Tibial nerve (tissue), 4 donors: ENCODE results near the gene SNX24. TPM values are rescaled to one million over a fixed set of nuclear protein-coding genes. Genes with fewer than 3 reads are reported as not detected.

ENCODE experiments used
- DNase-seq, 2 donors: peaks; one replicate each; pipeline ENCODE4 v3.0.0-alpha.2; 2019; ENCODE audit warnings: low spot score in 2 of 2
- H3K27ac ChIP-seq, 4 donors: fragments of 200-600 bp; sonication (generic) in 3 of 4; one replicate each; pipeline ENCODE4 v1.5.1; 2017 to 2019; ENCODE audit warnings: mild to moderate bottlenecking in 1 of 4
- H3K27me3 ChIP-seq, 2 donors: fragments of 200-600 bp; sonication (generic) in 1 of 2; one replicate each; pipeline versions ENCODE4 v1.5.1 to v1.6.0; 2017 to 2019
- H3K36me3 ChIP-seq, 3 donors: fragments of 200-600 bp; sonication (generic); one replicate each; pipeline ENCODE4 v1.5.1; 2018 to 2019
- H3K4me1 ChIP-seq, 4 donors: fragments of 200-600 bp; sonication (generic) in 3 of 4; one replicate each; pipeline ENCODE4 v1.5.1; 2017 to 2019
- H3K4me3 ChIP-seq, 4 donors: fragments of 200-600 bp; sonication (generic) in 3 of 4; one replicate each; pipeline ENCODE4 v1.5.1; 2017 to 2019; ENCODE audit warnings: mild to moderate bottlenecking in 1 of 4, moderate library complexity in 1 of 4
- H3K9me3 ChIP-seq, 4 donors: fragments of 200-600 bp; sonication (generic) in 3 of 4; one replicate each; pipeline ENCODE4 v1.5.1; 2017 to 2019
- EP300 ChIP-seq, 2 donors: sonication (generic); formaldehyde crosslinking; IDR thresholded peaks; one replicate each; pipeline ENCODE4 v1.6.1; 2017; ENCODE audit warnings: antibody characterized with exemption in 2 of 2, mild to moderate bottlenecking in 1 of 2
- POLR2A ChIP-seq, 2 donors: fragments of 450-650 bp; IDR thresholded peaks; one replicate each; pipeline ENCODE4 v1.6.1; 2017; ENCODE audit warnings: antibody characterized with exemption in 2 of 2, mild to moderate bottlenecking in 2 of 2, moderate library complexity in 2 of 2
- WGBS, 2 donors: methylation state at CpG; one replicate each; pipeline ENCODE4 v1.1.5; 2018; 5-methylcytosine and 5-hydroxymethylcytosine counted together
- total RNA-seq, 4 donors: library from RNA; depleted of rRNA; stranded (reverse); fragments of >200 nt; gene quantifications; one replicate each; pipeline ENCODE4 v1.1.0, GENCODE V29; 2016
- TF ChIP-seq, protein P1 (sequence below), 5 experiments: fragments of 200-600 bp in 3 of 5; fragments of 450-650 bp in 2 of 5; sonication (generic) in 3 of 5; IDR thresholded peaks; one replicate each; pipeline ENCODE4 v1.5.1; 2016 to 2019; ENCODE audit warnings: antibody characterized with exemption in 5 of 5, mild to moderate bottlenecking in 3 of 5, moderate library complexity in 2 of 5

Gene SNX24
- total RNA-seq, 4 donors from 2014 or later = 32.0 to 69.5 (median 51.1) TPM

DNA sequence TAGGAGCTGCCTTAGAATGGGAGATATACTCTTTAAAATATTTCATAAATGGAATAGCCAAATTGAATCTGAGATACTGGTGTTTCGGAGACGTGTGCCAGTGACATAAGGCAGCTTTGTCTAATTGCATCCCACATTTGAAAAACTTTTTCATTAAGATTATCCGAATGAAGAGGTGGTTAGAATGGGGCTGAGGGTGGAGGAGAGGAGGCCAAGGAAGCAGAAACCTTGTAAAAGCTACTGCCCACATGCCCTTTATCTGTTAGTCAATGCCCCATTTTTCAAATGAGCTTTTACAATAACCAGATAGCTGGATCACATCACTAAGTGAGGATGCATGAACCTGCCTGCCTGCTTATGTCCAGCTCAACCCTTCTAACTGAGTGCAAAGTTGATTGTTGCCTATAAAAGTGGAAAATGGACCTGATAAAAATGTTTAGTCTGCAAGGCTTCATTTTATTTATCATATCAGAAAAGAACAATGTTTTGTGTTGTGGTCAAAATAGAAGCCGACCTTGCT is 34.8 kb downstream of the SNX24 start:
- TF ChIP-seq, protein P1, sequence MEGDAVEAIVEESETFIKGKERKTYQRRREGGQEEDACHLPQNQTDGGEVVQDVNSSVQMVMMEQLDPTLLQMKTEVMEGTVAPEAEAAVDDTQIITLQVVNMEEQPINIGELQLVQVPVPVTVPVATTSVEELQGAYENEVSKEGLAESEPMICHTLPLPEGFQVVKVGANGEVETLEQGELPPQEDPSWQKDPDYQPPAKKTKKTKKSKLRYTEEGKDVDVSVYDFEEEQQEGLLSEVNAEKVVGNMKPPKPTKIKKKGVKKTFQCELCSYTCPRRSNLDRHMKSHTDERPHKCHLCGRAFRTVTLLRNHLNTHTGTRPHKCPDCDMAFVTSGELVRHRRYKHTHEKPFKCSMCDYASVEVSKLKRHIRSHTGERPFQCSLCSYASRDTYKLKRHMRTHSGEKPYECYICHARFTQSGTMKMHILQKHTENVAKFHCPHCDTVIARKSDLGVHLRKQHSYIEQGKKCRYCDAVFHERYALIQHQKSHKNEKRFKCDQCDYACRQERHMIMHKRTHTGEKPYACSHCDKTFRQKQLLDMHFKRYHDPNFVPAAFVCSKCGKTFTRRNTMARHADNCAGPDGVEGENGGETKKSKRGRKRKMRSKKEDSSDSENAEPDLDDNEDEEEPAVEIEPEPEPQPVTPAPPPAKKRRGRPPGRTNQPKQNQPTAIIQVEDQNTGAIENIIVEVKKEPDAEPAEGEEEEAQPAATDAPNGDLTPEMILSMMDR (IDR thresholded peaks at IDR 0.05) = no peak
- no peak for TF ChIP-seq EP300 (IDR thresholded peaks at IDR 0.05)
- no peak for TF ChIP-seq POLR2A (IDR thresholded peaks at IDR 0.05)
- H3K4me3 ChIP-seq = no peak overlapping the region
- H3K27me3 ChIP-seq = no peaks in the 10 kb centered on the region
- DNase-seq = no peak
- 64 to 79% methylated on average over 4 of the region's 4 CpGs for WGBS, 2 donors
- peaks cover 0 to 8% (median 0%) of the 10 kb centered on the region in 3 donors for H3K36me3 ChIP-seq
- H3K27ac ChIP-seq = peak overlapping the region in 1 of 4 donors; percentile 60
- H3K4me1 ChIP-seq = peaks cover 0 to 47% (median 3%) of the 10 kb centered on the region in 4 donors
- H3K9me3 ChIP-seq = no peaks in the 10 kb centered on the region

DNA sequence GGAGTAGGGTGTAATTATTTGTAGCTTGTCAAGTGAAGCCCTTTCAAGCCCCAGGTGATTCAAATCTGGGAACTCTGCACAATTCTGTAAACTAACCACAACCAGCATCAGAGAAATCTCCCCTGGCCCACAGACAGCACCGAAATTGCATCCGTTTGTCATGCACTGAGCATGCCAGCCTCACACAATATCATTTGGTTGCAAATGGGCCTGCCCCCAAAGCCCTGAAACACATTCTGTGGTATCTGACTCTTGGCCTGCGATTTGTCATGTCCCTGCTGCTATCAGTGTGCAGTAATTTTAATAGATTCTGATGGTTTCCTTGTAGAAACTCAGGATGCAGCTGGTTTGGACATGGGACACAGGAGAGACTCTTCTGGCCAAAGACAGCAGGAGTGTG is 35.3 kb downstream of the SNX24 start:
- Histone ChIP-seq H3K27ac (peak overlapping the region in 1 of 4 donors; percentile 60), H3K4me1 (peaks cover 0 to 51% (median 3%) of the 10 kb centered on the region in 4 donors), H3K9me3 (no peaks in the 10 kb centered on the region), H3K27me3 (no peaks in the 10 kb centered on the region), H3K36me3 (peaks cover 0 to 8% (median 0%) of the 10 kb centered on the region in 3 donors), H3K4me3 (no peak overlapping the region)
- TF ChIP-seq POLR2A (IDR thresholded peaks at IDR 0.05) = no peak
- TF ChIP-seq, protein P1 (IDR thresholded peaks at IDR 0.05) = no peak
- no peak for TF ChIP-seq EP300 (IDR thresholded peaks at IDR 0.05)
- 43 to 66% methylated on average over 3 of the region's 3 CpGs for WGBS, 2 donors
- DNase-seq = no peak

DNA sequence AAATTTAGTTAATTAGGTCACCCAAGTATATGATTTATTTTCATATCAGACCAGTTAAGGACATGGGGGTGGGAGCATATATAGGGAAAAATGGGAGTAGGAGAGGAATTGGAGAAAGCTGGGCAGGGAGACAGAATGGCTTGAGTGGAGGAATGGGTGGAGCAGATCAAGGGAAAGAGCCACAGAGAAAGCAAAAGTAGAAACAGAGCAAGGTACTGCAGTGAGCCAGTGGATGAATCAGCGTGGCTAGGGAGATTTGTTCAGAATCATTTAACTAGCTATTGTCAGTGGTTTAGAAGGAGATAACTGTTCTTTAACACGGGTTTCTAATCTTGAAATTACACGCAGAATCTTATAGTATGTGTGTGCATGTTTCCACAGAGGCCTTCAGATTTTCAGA is 37.4 kb downstream of the SNX24 start:
- TF ChIP-seq, protein P1 (IDR thresholded peaks at IDR 0.05) = no peak
- TF ChIP-seq EP300 (IDR thresholded peaks at IDR 0.05) (no peak), POLR2A (IDR thresholded peaks at IDR 0.05) (no peak)
- Histone ChIP-seq H3K9me3 (no peaks in the 10 kb centered on the region), H3K4me1 (peaks cover 0 to 52% (median 3%) of the 10 kb centered on the region in 4 donors), H3K36me3 (peaks cover 0 to 3% (median 0%) of the 10 kb centered on the region in 3 donors), H3K4me3 (no peak overlapping the region), H3K27me3 (no peaks in the 10 kb centered on the region), H3K27ac (peak overlapping the region; percentile 2 to 84 (median 51))
- no peak for DNase-seq
- WGBS, 2 donors = 49 to 55% methylated on average over 3 of the region's 3 CpGs

DNA sequence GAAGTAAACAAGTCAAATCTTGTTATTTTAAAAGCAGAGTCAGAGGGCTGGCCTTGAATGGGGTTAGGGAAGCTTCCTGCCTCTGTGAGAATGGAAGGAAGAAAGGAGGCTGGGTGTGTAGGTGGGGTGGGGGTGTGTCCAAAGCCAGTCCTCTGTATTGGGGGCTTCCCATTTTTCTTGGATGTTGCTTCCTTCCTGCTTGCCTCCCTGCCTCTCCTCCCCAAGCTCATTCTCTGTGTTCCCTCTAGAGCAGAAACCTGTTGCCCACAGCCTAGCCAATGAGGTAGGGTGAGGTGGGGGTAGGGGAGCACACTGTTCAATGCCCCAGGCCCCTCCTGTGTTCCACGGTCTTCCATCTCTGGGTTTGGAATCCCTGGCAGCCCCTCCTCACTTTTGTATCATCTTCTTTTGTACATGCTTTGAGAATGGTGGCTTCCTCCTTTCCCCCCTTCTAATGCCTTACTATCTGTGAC is 39.7 kb downstream of the SNX24 start:
- TF ChIP-seq EP300 (IDR thresholded peaks at IDR 0.05) (no peak), POLR2A (IDR thresholded peaks at IDR 0.05) (no peak)
- TF ChIP-seq, protein P1 (IDR thresholded peaks at IDR 0.05) = no peak
- 22 to 33% methylated on average over 1 of the region's 1 CpG for WGBS, 2 donors
- H3K4me1 ChIP-seq = peaks cover 0 to 50% (median 3%) of the 10 kb centered on the region in 4 donors

DNA sequence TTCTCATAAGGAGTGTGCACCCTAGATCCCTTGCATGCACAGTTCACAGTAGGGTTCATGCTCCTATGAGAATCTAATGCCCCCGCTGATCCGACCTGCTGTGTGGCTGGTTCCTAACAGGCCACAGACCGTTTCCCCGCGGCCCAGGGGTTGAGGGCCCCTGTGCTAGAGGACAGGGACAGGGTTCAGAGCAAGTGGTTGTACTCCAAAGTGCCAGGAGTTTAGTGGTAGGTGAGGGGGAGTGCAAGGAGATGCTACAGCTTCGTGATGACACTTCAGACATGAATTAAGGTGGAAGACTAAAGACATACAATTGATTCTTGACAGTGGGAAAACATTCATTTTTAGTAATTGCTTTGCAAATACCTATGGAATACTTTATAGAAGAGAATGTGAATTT is 40.5 kb downstream of the SNX24 start:
- no peaks in the 10 kb centered on the region for H3K27me3 ChIP-seq
- peak overlapping the region in 3 of 4 donors; percentile 48 to 84 (median 79) for H3K27ac ChIP-seq
- H3K36me3 ChIP-seq = peaks cover 0 to 7% (median 0%) of the 10 kb centered on the region in 3 donors
- H3K9me3 ChIP-seq = no peaks in the 10 kb centered on the region
- H3K4me1 ChIP-seq = peaks cover 0 to 49% (median 3%) of the 10 kb centered on the region in 4 donors
- 74 to 83% methylated on average over 6 of the region's 6 CpGs for WGBS, 2 donors
- no peak for DNase-seq
- no peak overlapping the region for H3K4me3 ChIP-seq
- TF ChIP-seq POLR2A (IDR thresholded peaks at IDR 0.05) (no peak), EP300 (IDR thresholded peaks at IDR 0.05) (no peak)
- TF ChIP-seq, protein P1 (IDR thresholded peaks at IDR 0.05) = no peak

More for the DNA sequence above, 39.7 kb downstream of the SNX24 start:
- no peaks in the 10 kb centered on the region for H3K27me3 ChIP-seq
- DNase-seq = no peak
- peaks cover 0 to 7% (median 0%) of the 10 kb centered on the region in 3 donors for H3K36me3 ChIP-seq
- no peak overlapping the region for H3K4me3 ChIP-seq
- no peaks in the 10 kb centered on the region for H3K9me3 ChIP-seq
- peak overlapping the region; percentile 39 to 84 (median 64) for H3K27ac ChIP-seq
